ENCODE measurements around the gene KDM3B.
"Not testable (repeated sequence)": the region's sequence is repeated elsewhere in the genome, so short reads cannot be mapped to it uniquely, and the experiment has no call there.

KDM3B gene

GRCh38 chr5:138389332-138389731 lies 36.8 kb downstream of the KDM3B start:
- no peak for DNase-seq (ENCODE audit: low read depth)

GRCh38 chr5:138389911-138390310 lies 37.4 kb downstream of the KDM3B start:
- DNase-seq (ENCODE audit: low read depth): not testable (repeated sequence)

GRCh38 chr5:138391859-138392386 lies 39.4 kb downstream of the KDM3B start:
- DNase-seq (ENCODE audit: low read depth): no peak

GRCh38 chr5:138402640-138403039 lies 50.2 kb downstream of the KDM3B start:
- DNase-seq (ENCODE audit: low read depth): no peak

GRCh38 chr5:138408023-138408422 lies 55.5 kb downstream of the KDM3B start:
- no peak for DNase-seq (ENCODE audit: low read depth)

GRCh38 chr5:138410996-138411640 lies 58.6 kb downstream of the KDM3B start:
- not testable (repeated sequence) for DNase-seq (ENCODE audit: low read depth)

- DNase-seq (ENCODE audit: low read depth): no peak
Observed at GRCh38 chr5:138418444-138418843, 66.0 kb downstream of the KDM3B start.

GRCh38 chr5:138425079-138425478 lies 72.6 kb downstream of the KDM3B start:
- DNase-seq (ENCODE audit: low read depth): no peak

GRCh38 chr5:138435943-138436342 lies 83.5 kb downstream of the KDM3B start:
- no peak for DNase-seq (ENCODE audit: low read depth)

GRCh38 chr5:138438003-138438723 lies 85.7 kb downstream of the KDM3B start:
- no peak for DNase-seq (ENCODE audit: low read depth)

GRCh38 chr5:138438724-138439476 lies 86.4 kb downstream of the KDM3B start, which contains the start of gene REEP2:
Gene REEP2 (plus strand): TSS chr5:138439057. CDS start chr5:138439209, 152 bp downstream.
- peak; percentile 49 for DNase-seq (ENCODE audit: low read depth)

- no peak for DNase-seq (ENCODE audit: low read depth)
Observed at GRCh38 chr5:138439477-138440158, 87.1 kb downstream of the KDM3B start.

GRCh38 chr5:138440159-138441073 lies 87.9 kb downstream of the KDM3B start:
- no peak for DNase-seq (ENCODE audit: low read depth)

- DNase-seq (ENCODE audit: low read depth): no peak
Observed at GRCh38 chr5:138441221-138441620, 88.7 kb downstream of the KDM3B start.

GRCh38 chr5:138444078-138444773 lies 91.7 kb downstream of the KDM3B start:
- DNase-seq (ENCODE audit: low read depth): no peak

GRCh38 chr5:138444774-138445546 lies 92.5 kb downstream of the KDM3B start:
- no peak for DNase-seq (ENCODE audit: low read depth)

GRCh38 chr5:138445547-138446271 lies 93.2 kb downstream of the KDM3B start:
- DNase-seq (ENCODE audit: low read depth): no peak

- DNase-seq (ENCODE audit: low read depth): no peak
Observed at GRCh38 chr5:138448070-138448469, 95.6 kb downstream of the KDM3B start.

All from activated gamma-delta T cell treated with anti-CD3 and anti-CD28 coated beads, Interleukin-2, amount 50 U/mL, for 16 hours (primary cell).